ENCODE results near the gene THPO. TPM values are rescaled to one million over a fixed set of nuclear protein-coding genes. Genes with fewer than 3 reads are reported as not detected.

The THPO gene
- under 1 TPM; 0.06 to 0.12 TPM for polyA plus RNA-seq

- no peaks in the 10 kb centered on the region for H3K27me3 ChIP-seq (ENCODE audit: control insufficient read depth in 1 of 2, insufficient read depth in 2 of 2, low read length in 2 of 2)
- H3K4me1 ChIP-seq (ENCODE audit: control insufficient read depth in 2 of 2, insufficient read depth in 2 of 2, low read length in 1 of 2): no peaks in the 10 kb centered on the region
- no peaks in the 10 kb centered on the region for H3K9me3 ChIP-seq (ENCODE audit: control insufficient read depth in 2 of 2, insufficient read depth in 1 of 2, low read depth in 1 of 2, low read length in 1 of 2)
- WGBS, 2 donors: 72 to 76% methylated on average over 7 of the region's 7 CpGs
- peak within 1 kb of the TSS; percentile 42 to 57 for H3K27ac ChIP-seq (ENCODE audit: low read depth in 2 of 2, low read length in 1 of 2)
- no peak within 1 kb of the TSS for H3K4me3 ChIP-seq (ENCODE audit: low read depth in 1 of 2, low read length in 2 of 2)
- H3K36me3 ChIP-seq (ENCODE audit: control insufficient read depth in 2 of 2, insufficient read depth in 2 of 2, low read length in 1 of 2): no peaks in the 10 kb centered on the region
Measured at GRCh38 chr3:184377882-184378445, at the start of gene THPO. THPO (minus strand) TSS chr3:184378207; CDS start chr3:184376259, 1,948 bp downstream.

GRCh38 chr3:184426691-184427141 lies 48.7 kb upstream of the THPO start:
- Histone ChIP-seq H3K9me3 (ENCODE audit: control insufficient read depth in 2 of 2, insufficient read depth in 1 of 2, low read depth in 1 of 2, low read length in 1 of 2) (no peaks in the 10 kb centered on the region), H3K4me3 (ENCODE audit: low read depth in 1 of 2, low read length in 2 of 2) (no peak overlapping the region), H3K36me3 (ENCODE audit: control insufficient read depth in 2 of 2, insufficient read depth in 2 of 2, low read length in 1 of 2) (no peaks in the 10 kb centered on the region), H3K4me1 (ENCODE audit: control insufficient read depth in 2 of 2, insufficient read depth in 2 of 2, low read length in 1 of 2) (peaks cover 0 to 7% of the 10 kb centered on the region in 2 donors), H3K27me3 (ENCODE audit: control insufficient read depth in 1 of 2, insufficient read depth in 2 of 2, low read length in 2 of 2) (no peaks in the 10 kb centered on the region), H3K27ac (ENCODE audit: low read depth in 2 of 2, low read length in 1 of 2) (no peak overlapping the region)
- WGBS, 2 donors: 51 to 60% methylated on average over 12 of the region's 12 CpGs

GRCh38 chr3:184423561-184423960 lies 45.6 kb upstream of the THPO start:
- Histone ChIP-seq H3K4me3 (ENCODE audit: low read depth in 1 of 2, low read length in 2 of 2) (no peak overlapping the region), H3K4me1 (ENCODE audit: control insufficient read depth in 2 of 2, insufficient read depth in 2 of 2, low read length in 1 of 2) (peaks cover 0 to 7% of the 10 kb centered on the region in 2 donors), H3K27ac (ENCODE audit: low read depth in 2 of 2, low read length in 1 of 2) (no peak overlapping the region), H3K9me3 (ENCODE audit: control insufficient read depth in 2 of 2, insufficient read depth in 1 of 2, low read depth in 1 of 2, low read length in 1 of 2) (no peaks in the 10 kb centered on the region), H3K27me3 (ENCODE audit: control insufficient read depth in 1 of 2, insufficient read depth in 2 of 2, low read length in 2 of 2) (no peaks in the 10 kb centered on the region), H3K36me3 (ENCODE audit: control insufficient read depth in 2 of 2, insufficient read depth in 2 of 2, low read length in 1 of 2) (no peaks in the 10 kb centered on the region)
- WGBS, 2 donors: 81 to 88% methylated on average over 3 of the region's 3 CpGs

- peaks cover 0 to 2% of the 10 kb centered on the region in 2 donors for H3K4me1 ChIP-seq (ENCODE audit: control insufficient read depth in 2 of 2, insufficient read depth in 2 of 2, low read length in 1 of 2)
- no peaks in the 10 kb centered on the region for H3K36me3 ChIP-seq (ENCODE audit: control insufficient read depth in 2 of 2, insufficient read depth in 2 of 2, low read length in 1 of 2)
- WGBS, 2 donors: 68 to 74% methylated on average over 5 of the region's 5 CpGs
- H3K27me3 ChIP-seq (ENCODE audit: control insufficient read depth in 1 of 2, insufficient read depth in 2 of 2, low read length in 2 of 2): no peaks in the 10 kb centered on the region
- no peak overlapping the region for H3K27ac ChIP-seq (ENCODE audit: low read depth in 2 of 2, low read length in 1 of 2)
- no peaks in the 10 kb centered on the region for H3K9me3 ChIP-seq (ENCODE audit: control insufficient read depth in 2 of 2, insufficient read depth in 1 of 2, low read depth in 1 of 2, low read length in 1 of 2)
- H3K4me3 ChIP-seq (ENCODE audit: low read depth in 1 of 2, low read length in 2 of 2): no peak overlapping the region
Measured at GRCh38 chr3:184419171-184419570, 41.2 kb upstream of the THPO start.

GRCh38 chr3:184417619-184418327 lies 39.8 kb upstream of the THPO start:
- no peaks in the 10 kb centered on the region for H3K27me3 ChIP-seq (ENCODE audit: control insufficient read depth in 1 of 2, insufficient read depth in 2 of 2, low read length in 2 of 2)
- no peak overlapping the region for H3K27ac ChIP-seq (ENCODE audit: low read depth in 2 of 2, low read length in 1 of 2)
- H3K4me1 ChIP-seq (ENCODE audit: control insufficient read depth in 2 of 2, insufficient read depth in 2 of 2, low read length in 1 of 2): peaks cover 0 to 2% of the 10 kb centered on the region in 2 donors
- H3K36me3 ChIP-seq (ENCODE audit: control insufficient read depth in 2 of 2, insufficient read depth in 2 of 2, low read length in 1 of 2): no peaks in the 10 kb centered on the region
- 18 to 31% methylated on average over 12 to 14 of the region's 14 CpGs for WGBS, 2 donors
- no peaks in the 10 kb centered on the region for H3K9me3 ChIP-seq (ENCODE audit: control insufficient read depth in 2 of 2, insufficient read depth in 1 of 2, low read depth in 1 of 2, low read length in 1 of 2)
- H3K4me3 ChIP-seq (ENCODE audit: low read depth in 1 of 2, low read length in 2 of 2): no peak overlapping the region

DNA sequence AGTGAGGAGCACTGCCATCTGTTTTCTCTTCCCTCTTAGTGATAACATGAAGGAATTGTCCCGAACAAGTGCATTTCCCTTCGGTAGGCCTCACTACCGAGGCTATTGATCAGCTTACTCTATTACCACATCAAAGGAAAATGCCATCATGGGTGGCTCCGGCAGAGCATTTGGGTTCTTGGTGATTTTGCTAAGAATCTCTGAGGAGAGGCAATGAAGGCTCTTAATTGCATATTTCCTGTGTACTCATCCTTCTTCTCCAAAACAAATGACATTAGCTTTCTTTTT lies 37.1 kb upstream of the THPO start:
- Histone ChIP-seq H3K4me1 (ENCODE audit: control insufficient read depth in 2 of 2, insufficient read depth in 2 of 2, low read length in 1 of 2) (peaks cover 0 to 2% of the 10 kb centered on the region in 2 donors), H3K27ac (ENCODE audit: low read depth in 2 of 2, low read length in 1 of 2) (no peak overlapping the region), H3K36me3 (ENCODE audit: control insufficient read depth in 2 of 2, insufficient read depth in 2 of 2, low read length in 1 of 2) (no peaks in the 10 kb centered on the region), H3K4me3 (ENCODE audit: low read depth in 1 of 2, low read length in 2 of 2) (no peak overlapping the region), H3K9me3 (ENCODE audit: control insufficient read depth in 2 of 2, insufficient read depth in 1 of 2, low read depth in 1 of 2, low read length in 1 of 2) (no peaks in the 10 kb centered on the region), H3K27me3 (ENCODE audit: control insufficient read depth in 1 of 2, insufficient read depth in 2 of 2, low read length in 2 of 2) (no peaks in the 10 kb centered on the region)
- WGBS, 2 donors: 74 to 76% methylated on average over 4 of the region's 4 CpGs

- H3K9me3 ChIP-seq (ENCODE audit: control insufficient read depth in 2 of 2, insufficient read depth in 1 of 2, low read depth in 1 of 2, low read length in 1 of 2): no peaks in the 10 kb centered on the region
- H3K27ac ChIP-seq (ENCODE audit: low read depth in 2 of 2, low read length in 1 of 2): no peak overlapping the region
- H3K27me3 ChIP-seq (ENCODE audit: control insufficient read depth in 1 of 2, insufficient read depth in 2 of 2, low read length in 2 of 2): no peaks in the 10 kb centered on the region
- H3K36me3 ChIP-seq (ENCODE audit: control insufficient read depth in 2 of 2, insufficient read depth in 2 of 2, low read length in 1 of 2): no peaks in the 10 kb centered on the region
- no peak overlapping the region for H3K4me3 ChIP-seq (ENCODE audit: low read depth in 1 of 2, low read length in 2 of 2)
- H3K4me1 ChIP-seq (ENCODE audit: control insufficient read depth in 2 of 2, insufficient read depth in 2 of 2, low read length in 1 of 2): peaks cover 0 to 2% of the 10 kb centered on the region in 2 donors
- WGBS, 2 donors: 81 to 82% methylated on average over 16 of the region's 16 CpGs
Measured at GRCh38 chr3:184414418-184415202, 36.6 kb upstream of the THPO start.

DNA sequence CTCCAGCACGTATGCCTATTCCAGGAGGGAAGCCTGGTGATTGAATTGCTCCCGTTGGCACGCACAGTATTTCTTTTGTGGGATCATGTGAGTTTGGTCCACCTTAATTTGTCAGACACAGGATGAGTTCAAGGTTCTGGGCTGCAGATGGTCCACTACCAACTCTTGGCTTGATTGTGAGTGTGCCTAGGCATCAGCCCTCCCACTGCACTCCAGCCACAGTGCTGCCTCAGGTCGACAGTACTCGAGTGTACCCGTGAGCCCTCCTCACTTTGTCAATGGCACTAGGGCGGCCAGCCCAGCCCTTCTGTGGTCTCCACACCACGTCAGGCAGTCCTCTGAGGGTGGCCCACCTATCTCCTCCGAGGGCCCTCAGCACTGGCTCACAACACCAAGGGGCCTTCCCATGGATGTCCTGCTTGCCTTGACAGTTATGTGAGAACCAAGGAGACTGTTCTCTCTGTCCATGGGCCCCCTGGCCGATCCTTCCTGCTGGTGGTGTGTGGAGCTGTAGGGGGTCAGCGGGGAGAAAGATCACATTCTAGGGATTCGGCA lies 32.0 kb upstream of the THPO start:
- WGBS, 2 donors: 68 to 75% methylated on average over 12 of the region's 12 CpGs

DNA sequence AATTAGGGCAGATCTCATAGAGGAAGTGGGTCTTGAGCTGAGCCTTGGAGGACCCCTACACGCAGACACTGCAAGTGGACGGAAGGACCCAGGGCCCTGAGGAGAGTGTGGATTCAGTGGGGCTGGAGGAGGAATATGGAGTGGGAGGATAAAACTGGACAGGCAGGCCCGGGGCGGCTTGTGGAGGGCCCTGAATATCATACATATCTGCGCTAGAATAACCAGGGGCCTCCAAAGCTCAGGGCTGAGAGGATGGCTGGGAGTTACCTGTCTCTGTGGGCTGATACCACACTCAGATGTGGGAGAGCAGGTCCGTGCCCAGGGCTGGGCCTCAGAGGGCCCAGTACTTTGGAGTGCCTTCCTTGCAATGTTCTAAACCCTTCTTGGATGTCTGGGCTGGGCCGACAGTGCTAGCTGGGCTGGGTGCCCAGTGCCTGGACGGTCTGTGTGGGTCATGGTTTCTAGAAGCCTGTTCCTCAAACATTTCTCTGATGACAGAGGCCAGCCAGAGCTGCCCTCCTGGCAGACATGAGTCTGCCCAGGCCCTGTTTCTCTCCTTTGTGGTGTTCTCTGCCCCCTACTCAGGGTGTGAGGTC lies 31.4 kb upstream of the THPO start:
- no peaks in the 10 kb centered on the region for H3K36me3 ChIP-seq (ENCODE audit: control insufficient read depth in 2 of 2, insufficient read depth in 2 of 2, low read length in 1 of 2)
- WGBS, 2 donors: 82 to 87% methylated on average over 8 of the region's 8 CpGs
- no peaks in the 10 kb centered on the region for H3K9me3 ChIP-seq (ENCODE audit: control insufficient read depth in 2 of 2, insufficient read depth in 1 of 2, low read depth in 1 of 2, low read length in 1 of 2)
- no peak overlapping the region for H3K4me3 ChIP-seq (ENCODE audit: low read depth in 1 of 2, low read length in 2 of 2)
- H3K4me1 ChIP-seq (ENCODE audit: control insufficient read depth in 2 of 2, insufficient read depth in 2 of 2, low read length in 1 of 2): no peaks in the 10 kb centered on the region
- no peaks in the 10 kb centered on the region for H3K27me3 ChIP-seq (ENCODE audit: control insufficient read depth in 1 of 2, insufficient read depth in 2 of 2, low read length in 2 of 2)
- H3K27ac ChIP-seq (ENCODE audit: low read depth in 2 of 2, low read length in 1 of 2): no peak overlapping the region

More for the DNA sequence above, 32.0 kb upstream of the THPO start:
- Histone ChIP-seq H3K4me1 (ENCODE audit: control insufficient read depth in 2 of 2, insufficient read depth in 2 of 2, low read length in 1 of 2) (no peaks in the 10 kb centered on the region), H3K4me3 (ENCODE audit: low read depth in 1 of 2, low read length in 2 of 2) (no peak overlapping the region), H3K36me3 (ENCODE audit: control insufficient read depth in 2 of 2, insufficient read depth in 2 of 2, low read length in 1 of 2) (no peaks in the 10 kb centered on the region), H3K9me3 (ENCODE audit: control insufficient read depth in 2 of 2, insufficient read depth in 1 of 2, low read depth in 1 of 2, low read length in 1 of 2) (no peaks in the 10 kb centered on the region), H3K27ac (ENCODE audit: low read depth in 2 of 2, low read length in 1 of 2) (no peak overlapping the region), H3K27me3 (ENCODE audit: control insufficient read depth in 1 of 2, insufficient read depth in 2 of 2, low read length in 2 of 2) (no peaks in the 10 kb centered on the region)

Data from esophagus (tissue), 2 donors.